Calu3 (cell line): ENCODE measurements around the gene FLYWCH1. TPM values are rescaled to one million over a fixed set of nuclear protein-coding genes. Genes with fewer than 3 reads are reported as not detected.

Experiments
- BruUV-seq: library from RNA; stranded (reverse); fragments of 400-500 nt; replicated peaks from 2 replicates; lab custom pipeline; 2021; lab: Mats Ljungman, UMichigan
- CTCF ChIA-PET: fragments of 300-600 bp; sonication (Branson Sonifier 250); formaldehyde crosslinking; loops from one replicate; lab custom pipeline; 2022; ENCODE audit warnings: antibody characterized with exemption; lab: Charles Lee
- DNase-seq: peaks from one replicate; pipeline ENCODE4 v3.0.0; 2022
- H3K27ac Mint-ChIP-seq: one replicate; pipeline ENCODE4 v1.8.0; 2022; ENCODE audit warnings: mixed read lengths; ENCODE audit not compliant: unreplicated experiment
- H3K27me3 Mint-ChIP-seq: one replicate; pipeline ENCODE4 v1.8.0; 2022; ENCODE audit warnings: mixed read lengths; ENCODE audit not compliant: unreplicated experiment
- H3K36me3 Mint-ChIP-seq: one replicate; pipeline ENCODE4 v1.8.0; 2022; ENCODE audit warnings: mild to moderate bottlenecking, moderate library complexity, mixed read lengths; ENCODE audit not compliant: insufficient read depth, unreplicated experiment
- H3K4me1 Mint-ChIP-seq: one replicate; pipeline ENCODE4 v1.8.0; 2022; ENCODE audit warnings: mild to moderate bottlenecking, low read depth, mixed read lengths; ENCODE audit not compliant: unreplicated experiment
- H3K4me3 Mint-ChIP-seq: one replicate; pipeline ENCODE4 v1.8.0; 2022; ENCODE audit warnings: mild to moderate bottlenecking, low read depth, moderate library complexity, mixed read lengths; ENCODE audit not compliant: unreplicated experiment
- H3K9me3 Mint-ChIP-seq: one replicate; pipeline ENCODE4 v1.8.0; 2022; ENCODE audit warnings: low read depth, mixed read lengths; ENCODE audit not compliant: unreplicated experiment
- intact Hi-C: fragments of 100-400 bp; cut with micrococcal nuclease; formaldehyde crosslinking; loops from one replicate; pipeline ENCODE4 v1.10.0; 2022; ENCODE audit not compliant: unreplicated experiment
- total RNA-seq: library from RNA; stranded (reverse); gene quantifications from 2 replicates; pipeline ENCODE4 v1.2.3, GENCODE V29; 2022
- TF ChIP-seq, protein P1 (sequence below): fragments of 200-600 bp; IDR thresholded peaks from one replicate; pipeline ENCODE4 v1.8.0; 2022; ENCODE audit warnings: antibody characterized with exemption; ENCODE audit not compliant: unreplicated experiment

FLYWCH1 gene
- total RNA-seq, 1 experiment from 2014 or later: 34.8 TPM

DNA sequence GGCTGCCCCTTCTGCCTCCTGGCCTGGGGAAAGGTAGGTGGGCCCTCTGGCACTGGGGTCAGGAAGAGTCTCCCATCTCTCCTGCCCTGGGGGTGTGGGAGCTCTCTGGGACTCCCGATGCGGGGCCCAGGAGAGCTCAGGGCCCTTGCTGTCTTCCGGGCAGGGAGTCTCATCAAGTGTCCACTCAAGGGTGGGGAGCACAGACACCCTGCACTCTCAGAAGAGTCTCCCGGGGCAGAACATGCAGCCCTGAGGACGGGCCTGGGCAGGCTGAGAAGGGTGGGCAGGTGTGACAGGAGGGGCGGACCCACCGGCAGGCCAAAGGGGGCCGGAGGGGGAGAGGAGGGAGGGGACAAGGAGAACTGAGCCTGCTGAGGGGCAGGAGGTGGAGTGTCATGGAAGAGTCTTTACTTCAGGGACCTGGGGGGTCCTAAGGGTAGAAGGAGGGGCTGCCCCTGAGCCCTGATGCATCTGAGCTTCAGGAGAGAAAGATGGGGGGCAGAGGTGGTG lies 76.9 kb downstream of the FLYWCH1 start:
- CTCF ChIA-PET: interaction anchor here (1.3 kb wide), 1 partner anchor 19 kb away, joined by 3 read pairs; no protein-coding TSS in a partner anchor
- intact Hi-C loops: no loop called here
- TF ChIP-seq, protein P1, sequence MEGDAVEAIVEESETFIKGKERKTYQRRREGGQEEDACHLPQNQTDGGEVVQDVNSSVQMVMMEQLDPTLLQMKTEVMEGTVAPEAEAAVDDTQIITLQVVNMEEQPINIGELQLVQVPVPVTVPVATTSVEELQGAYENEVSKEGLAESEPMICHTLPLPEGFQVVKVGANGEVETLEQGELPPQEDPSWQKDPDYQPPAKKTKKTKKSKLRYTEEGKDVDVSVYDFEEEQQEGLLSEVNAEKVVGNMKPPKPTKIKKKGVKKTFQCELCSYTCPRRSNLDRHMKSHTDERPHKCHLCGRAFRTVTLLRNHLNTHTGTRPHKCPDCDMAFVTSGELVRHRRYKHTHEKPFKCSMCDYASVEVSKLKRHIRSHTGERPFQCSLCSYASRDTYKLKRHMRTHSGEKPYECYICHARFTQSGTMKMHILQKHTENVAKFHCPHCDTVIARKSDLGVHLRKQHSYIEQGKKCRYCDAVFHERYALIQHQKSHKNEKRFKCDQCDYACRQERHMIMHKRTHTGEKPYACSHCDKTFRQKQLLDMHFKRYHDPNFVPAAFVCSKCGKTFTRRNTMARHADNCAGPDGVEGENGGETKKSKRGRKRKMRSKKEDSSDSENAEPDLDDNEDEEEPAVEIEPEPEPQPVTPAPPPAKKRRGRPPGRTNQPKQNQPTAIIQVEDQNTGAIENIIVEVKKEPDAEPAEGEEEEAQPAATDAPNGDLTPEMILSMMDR: no peak
- Mint-ChIP-seq H3K9me3 (no peaks in the 10 kb centered on the region), H3K27ac (no peak overlapping the region), H3K27me3 (no peaks in the 10 kb centered on the region), H3K4me3 (no peak overlapping the region), H3K4me1 (peaks cover 13% of the 10 kb centered on the region), H3K36me3 (peaks cover 18% of the 10 kb centered on the region)
- no peak for DNase-seq
- no TSS peak for BruUV-seq

DNA sequence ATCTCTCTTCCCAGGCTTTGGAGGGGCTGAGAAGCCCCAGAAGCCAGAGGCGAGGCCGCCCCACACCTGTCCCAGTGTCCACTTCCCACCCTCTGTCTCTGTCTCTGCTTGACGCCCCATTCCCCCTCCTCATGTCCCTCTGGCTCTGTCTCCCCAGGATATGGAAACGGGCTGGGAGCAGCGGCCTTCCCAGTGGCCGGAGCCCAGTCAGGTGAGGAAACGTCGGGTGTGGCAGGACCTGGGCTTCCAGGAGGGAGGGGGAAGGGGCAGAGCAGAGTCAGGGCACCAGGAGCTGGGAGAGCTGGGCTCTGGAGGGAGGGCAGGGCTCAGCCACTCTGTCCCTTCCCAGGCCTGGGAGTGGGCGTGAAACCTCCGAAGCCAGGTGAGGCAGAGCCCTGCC lies 79.2 kb downstream of the FLYWCH1 start:
- peaks cover 21% of the 10 kb centered on the region for H3K36me3 Mint-ChIP-seq
- TF ChIP-seq, protein P1: no peak
- no peak overlapping the region for H3K27ac Mint-ChIP-seq
- BruUV-seq: no TSS peak
- no peaks in the 10 kb centered on the region for H3K27me3 Mint-ChIP-seq
- H3K4me1 Mint-ChIP-seq: peaks cover 8% of the 10 kb centered on the region
- intact Hi-C loops: no loop called here
- H3K9me3 Mint-ChIP-seq: no peaks in the 10 kb centered on the region
- CTCF ChIA-PET: no interaction called here
- no peak for DNase-seq
- H3K4me3 Mint-ChIP-seq: no peak overlapping the region

DNA sequence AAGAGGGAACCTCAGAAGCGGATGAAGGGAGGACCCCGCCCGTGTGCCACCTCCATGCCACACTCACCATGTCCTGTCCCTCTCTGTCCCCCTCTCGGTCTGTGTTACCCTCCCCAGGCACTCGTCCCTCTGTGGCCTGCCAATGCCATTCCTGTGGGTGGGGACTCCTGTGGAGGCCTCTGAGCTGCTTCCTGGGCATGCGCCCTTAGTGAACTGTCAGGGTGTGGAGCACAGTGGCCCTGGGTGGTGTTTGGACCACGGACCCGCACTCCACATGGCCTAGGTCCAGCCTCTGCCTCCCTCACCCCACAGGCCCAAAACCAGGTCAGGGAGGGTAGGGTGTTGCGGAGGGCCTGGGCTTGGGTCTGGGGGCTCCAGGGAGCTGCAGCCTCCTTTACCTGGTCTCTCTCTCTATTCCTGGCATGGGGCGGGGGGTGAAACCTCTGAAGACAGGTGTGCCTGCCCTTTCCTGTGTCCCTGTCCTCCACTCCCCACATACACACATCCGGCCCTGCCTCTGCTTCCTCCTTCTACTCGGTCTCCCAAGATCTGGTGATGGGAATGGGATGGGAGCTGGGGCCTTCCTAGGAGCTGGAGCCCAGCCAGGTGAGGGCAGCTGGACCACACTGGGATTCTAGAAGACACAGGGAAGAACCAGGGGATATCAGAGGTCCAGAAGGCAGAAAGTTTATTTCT lies 80.0 kb downstream of the FLYWCH1 start:
- H3K36me3 Mint-ChIP-seq: peaks cover 21% of the 10 kb centered on the region
- no peak for DNase-seq
- no peak overlapping the region for H3K4me3 Mint-ChIP-seq
- TF ChIP-seq, protein P1: no peak
- no peaks in the 10 kb centered on the region for H3K27me3 Mint-ChIP-seq
- intact Hi-C loops: no loop called here
- H3K4me1 Mint-ChIP-seq: peaks cover 8% of the 10 kb centered on the region
- H3K27ac Mint-ChIP-seq: no peak overlapping the region
- BruUV-seq: no TSS peak
- H3K9me3 Mint-ChIP-seq: no peaks in the 10 kb centered on the region
- CTCF ChIA-PET: no interaction called here

DNA sequence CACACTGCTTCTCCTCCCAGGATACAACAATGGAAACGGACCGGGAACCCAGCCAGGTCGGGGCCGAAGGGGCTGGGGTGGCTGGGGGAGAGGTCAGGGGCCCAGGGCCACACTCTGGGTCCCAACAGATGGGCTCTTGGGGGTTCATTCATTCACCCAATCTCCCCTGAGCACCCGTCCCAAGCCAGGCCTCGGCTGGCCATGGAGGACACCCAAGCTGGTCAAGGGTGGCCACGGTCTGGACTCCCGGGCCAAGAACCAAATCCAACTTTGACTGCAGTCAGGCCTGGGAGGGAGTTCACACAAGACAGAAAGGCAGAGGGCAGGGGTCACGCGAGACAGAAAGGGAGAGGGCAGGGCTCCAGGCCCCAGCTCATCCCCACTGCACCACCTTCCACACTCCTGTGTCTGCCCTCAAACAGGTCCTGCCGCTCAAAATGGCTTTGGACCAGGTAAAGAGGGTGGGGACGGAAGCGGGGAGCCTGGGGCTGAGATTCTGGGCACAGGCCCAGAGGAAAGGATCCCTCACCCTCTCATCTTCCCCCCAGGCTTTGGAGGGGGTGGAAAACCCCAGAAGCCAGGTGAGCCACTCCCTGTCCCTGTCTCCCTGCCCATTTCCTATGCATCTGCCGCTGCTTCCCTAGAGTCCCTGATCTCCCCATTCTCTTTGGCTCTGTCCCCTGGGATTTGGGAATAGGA lies 80.8 kb downstream of the FLYWCH1 start:
- H3K27me3 Mint-ChIP-seq: no peaks in the 10 kb centered on the region
- H3K36me3 Mint-ChIP-seq: peaks cover 21% of the 10 kb centered on the region
- no peak overlapping the region for H3K27ac Mint-ChIP-seq
- intact Hi-C loops: no loop called here
- CTCF ChIA-PET: no interaction called here
- H3K4me1 Mint-ChIP-seq: peaks cover 8% of the 10 kb centered on the region
- no peak for DNase-seq
- no peaks in the 10 kb centered on the region for H3K9me3 Mint-ChIP-seq
- TF ChIP-seq, protein P1: no peak
- no TSS peak for BruUV-seq
- no peak overlapping the region for H3K4me3 Mint-ChIP-seq
